HG03558 (cell line): Measurements from ENCODE around the gene PAX4.

Experiments used
- ATAC-seq: cut with Tn5 transposase; IDR thresholded peaks from one replicate; pipeline ENCODE4 v1.9.1; 2021; ENCODE audit warnings: moderate number of reproducible peaks; ENCODE audit not compliant: unreplicated experiment; ENCODE audit errors: extremely low read depth

The PAX4 gene

GRCh38 chr7:127618042-127618441 is at the start of gene PAX4:
TSS of gene PAX4 (minus strand) at chr7:127618142. CDS start at chr7:127615928, 2,214 bp downstream.
- ATAC-seq = no peak

- no peak for ATAC-seq
Observed at GRCh38 chr7:127667017-127667670, 49.2 kb upstream of the PAX4 start.

- no peak for ATAC-seq
Observed at GRCh38 chr7:127666602-127667001, 48.7 kb upstream of the PAX4 start.

GRCh38 chr7:127665922-127666321 is 48.0 kb upstream of the PAX4 start:
- no peak for ATAC-seq

GRCh38 chr7:127658970-127659630 is 41.2 kb upstream of the PAX4 start:
- no peak for ATAC-seq

GRCh38 chr7:127657500-127657899 is 39.6 kb upstream of the PAX4 start:
- ATAC-seq = no peak

GRCh38 chr7:127655720-127656119 is 37.8 kb upstream of the PAX4 start:
- ATAC-seq = no peak

GRCh38 chr7:127654404-127655394 is 36.8 kb upstream of the PAX4 start:
- ATAC-seq = no peak

GRCh38 chr7:127653396-127653795 is 35.5 kb upstream of the PAX4 start:
- ATAC-seq = no peak

- ATAC-seq = no peak
Observed at GRCh38 chr7:127652333-127653248, 34.6 kb upstream of the PAX4 start.

- peak; percentile 96 for ATAC-seq
Observed at GRCh38 chr7:127651556-127652332, 33.8 kb upstream of the PAX4 start, which contains the start of gene SND1. TSS of gene SND1 (plus strand) at chr7:127652194. CDS start at chr7:127652374, 180 bp downstream.

- ATAC-seq = no peak
Observed at GRCh38 chr7:127650847-127651555, 33.1 kb upstream of the PAX4 start.

- ATAC-seq = no peak
Observed at GRCh38 chr7:127648986-127649385, 31.0 kb upstream of the PAX4 start.

- ATAC-seq = no peak
Observed at GRCh38 chr7:127647636-127648035, 29.7 kb upstream of the PAX4 start.

GRCh38 chr7:127644484-127644883 is 26.5 kb upstream of the PAX4 start:
- no peak for ATAC-seq

- ATAC-seq = no peak
Observed at GRCh38 chr7:127638197-127638596, 20.3 kb upstream of the PAX4 start.

GRCh38 chr7:127635659-127636285 is 17.8 kb upstream of the PAX4 start:
- no peak for ATAC-seq
